HAP-1 (cell line): ENCODE measurements around the gene SEPTIN7.
A peak's percentile ranks its signal among the peaks of the same experiment; 100 is the strongest.

Experiments
- DNase-seq, 2 experiments: peaks; one replicate each; pipeline ENCODE4 v3.0.0-alpha.2; 2016 to 2020; ENCODE audit warnings: low spot score in 2 of 2
- H3K27me3 ChIP-seq: fragments of 250-450 bp; sonication (Bioruptor Pico); 2 replicates; pipeline ENCODE4 v1.5.1; 2020; ENCODE audit warnings: low read depth, mild to moderate bottlenecking, moderate library complexity
- H3K36me3 ChIP-seq: fragments of 250-450 bp; sonication (Bioruptor Pico); replicated peaks from 2 replicates; pipeline ENCODE4 v1.5.1; 2020; ENCODE audit warnings: mild to moderate bottlenecking
- H3K4me1 ChIP-seq: fragments of 250-450 bp; sonication (Bioruptor Pico); 2 replicates; pipeline ENCODE4 v1.5.1; 2020; ENCODE audit warnings: mild to moderate bottlenecking
- H3K4me3 ChIP-seq: fragments of 250-450 bp; sonication (Bioruptor Pico); 2 replicates; pipeline ENCODE4 v1.5.1; 2020; ENCODE audit warnings: mild to moderate bottlenecking, moderate library complexity
- H3K9me3 ChIP-seq: fragments of 250-450 bp; sonication (Bioruptor Pico); 2 replicates; pipeline ENCODE4 v1.5.1; 2020; ENCODE audit warnings: mild to moderate bottlenecking, moderate library complexity
- in situ Hi-C: fragments of 300-500 bp; cut with MboI; formaldehyde crosslinking; loops from 3 replicates; pipeline ENCODE4 v1.14.3; 2020; ENCODE audit warnings: low sequenced_read_pairs, inconsistent platforms, mixed read lengths

SEPTIN7 gene

DNA sequence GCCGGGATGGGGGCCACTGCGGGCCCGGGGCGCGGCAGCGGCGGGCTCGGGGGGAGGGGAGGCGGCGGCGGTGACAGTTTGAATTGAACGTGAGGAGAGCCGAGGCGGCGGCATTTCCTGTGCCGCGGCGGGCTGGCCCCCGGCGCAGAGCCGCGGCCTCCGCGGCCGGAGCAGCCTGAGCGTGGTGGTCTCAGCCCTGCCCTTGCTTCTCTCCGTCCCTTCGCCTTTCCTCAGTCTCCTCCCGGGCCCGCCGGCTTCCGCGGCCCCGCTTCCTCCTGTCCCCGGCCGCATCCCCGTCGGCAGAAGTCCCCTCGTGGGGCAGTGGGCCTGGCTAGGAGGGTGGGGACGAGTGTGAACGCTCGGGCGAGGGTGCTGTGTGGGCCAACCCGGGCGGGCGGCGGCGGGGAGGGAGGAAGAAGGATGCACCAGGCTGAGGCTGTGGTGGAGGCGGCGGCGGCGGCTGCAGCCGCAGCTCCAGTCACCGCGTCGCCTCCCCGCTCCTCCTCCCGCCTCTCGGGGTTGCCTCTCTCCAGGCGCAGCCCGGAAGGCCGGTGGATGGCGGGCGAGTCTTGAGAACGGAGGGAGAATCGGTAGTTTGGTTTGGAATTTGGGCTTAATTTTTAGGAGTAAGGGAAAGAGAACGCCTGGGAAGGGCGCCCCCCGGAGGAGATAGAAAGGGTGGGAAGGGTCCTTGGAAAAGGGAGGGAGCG is 690 bp downstream of the SEPTIN7 start:
- H3K9me3 ChIP-seq: no peaks in the 10 kb centered on the region
- H3K4me1 ChIP-seq: peaks cover 23% of the 10 kb centered on the region
- DNase-seq: peak; percentile 70 to 79
- H3K36me3 ChIP-seq: no peaks in the 10 kb centered on the region
- in situ Hi-C loops: no loop called here
- H3K27me3 ChIP-seq: no peaks in the 10 kb centered on the region
- H3K4me3 ChIP-seq: peak overlapping the region; percentile 86

- DNase-seq: no peak
- H3K27me3 ChIP-seq: no peaks in the 10 kb centered on the region
- peaks cover 23% of the 10 kb centered on the region for H3K4me1 ChIP-seq
- H3K4me3 ChIP-seq: peak overlapping the region; percentile 86
- in situ Hi-C loops: no loop called here
- H3K9me3 ChIP-seq: no peaks in the 10 kb centered on the region
- H3K36me3 ChIP-seq: no peaks in the 10 kb centered on the region
Observed at GRCh38 chr7:35802102-35802466, 1.2 kb downstream of the SEPTIN7 start.

DNA sequence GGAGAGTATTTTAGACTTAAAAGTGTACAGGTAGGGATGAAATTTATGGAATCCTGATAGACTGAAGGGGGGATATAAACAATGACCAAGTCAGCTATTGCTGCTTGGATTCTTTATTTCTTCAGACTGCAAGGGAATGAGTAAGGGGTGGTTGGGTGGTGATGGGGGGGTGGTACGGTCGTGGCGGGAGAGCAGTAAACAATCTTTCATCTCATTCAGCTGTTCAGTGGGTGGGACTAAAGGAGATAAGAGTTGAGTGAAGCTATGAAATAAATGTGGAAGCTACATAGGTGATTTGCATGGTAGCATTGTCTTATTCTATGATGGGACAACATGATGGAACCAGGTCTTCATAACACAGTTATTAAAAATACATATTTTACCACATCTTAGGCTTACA is 1.8 kb downstream of the SEPTIN7 start:
- Histone ChIP-seq H3K4me3 (peak overlapping the region; percentile 86), H3K4me1 (peaks cover 23% of the 10 kb centered on the region), H3K36me3 (no peaks in the 10 kb centered on the region), H3K9me3 (no peaks in the 10 kb centered on the region), H3K27me3 (no peaks in the 10 kb centered on the region)
- in situ Hi-C loops: no loop called here
- peak in 1 of 2 experiments; percentile 26 for DNase-seq

GRCh38 chr7:35804231-35804970 is 3.5 kb downstream of the SEPTIN7 start:
- in situ Hi-C loops: no loop called here
- DNase-seq: no peak
- Histone ChIP-seq H3K4me3 (no peak overlapping the region), H3K9me3 (no peaks in the 10 kb centered on the region), H3K36me3 (no peaks in the 10 kb centered on the region), H3K27me3 (no peaks in the 10 kb centered on the region), H3K4me1 (peaks cover 18% of the 10 kb centered on the region)

DNA sequence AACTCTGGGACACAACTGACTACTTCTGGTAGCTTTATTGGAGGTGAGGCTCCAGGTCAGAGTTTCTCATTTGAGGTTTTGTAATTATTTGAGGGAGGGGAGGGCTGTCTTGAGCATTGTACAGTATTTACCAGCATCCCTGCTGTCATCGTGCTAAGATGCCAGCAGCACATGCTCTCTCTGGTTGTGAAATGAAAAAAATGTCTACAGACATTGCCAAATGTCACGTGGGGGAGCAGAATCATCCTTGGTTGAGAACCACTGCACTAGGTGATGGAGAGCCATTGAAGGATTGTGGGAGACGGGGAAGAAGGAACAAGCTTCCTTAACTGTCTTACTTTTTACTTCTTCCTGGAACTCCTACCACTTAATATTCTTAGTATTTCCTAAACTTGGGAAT is 5.0 kb downstream of the SEPTIN7 start:
- no peak for DNase-seq
- in situ Hi-C loops: no loop called here
- Histone ChIP-seq H3K36me3 (0 out of 2 replicates have a peak, but pooled peaks cover 2% of the 10 kb centered on the region), H3K27me3 (no peaks in the 10 kb centered on the region), H3K9me3 (no peaks in the 10 kb centered on the region), H3K4me1 (peaks cover 18% of the 10 kb centered on the region), H3K4me3 (no peak overlapping the region)

- no peak overlapping the region for H3K4me3 ChIP-seq
- H3K36me3 ChIP-seq: no peaks in the 10 kb centered on the region
- in situ Hi-C loops: no loop called here
- no peaks in the 10 kb centered on the region for H3K27me3 ChIP-seq
- H3K4me1 ChIP-seq: no peaks in the 10 kb centered on the region
- H3K9me3 ChIP-seq: 0 out of 2 replicates have a peak, but pooled peaks cover 3% of the 10 kb centered on the region
- DNase-seq: no peak
Observed at GRCh38 chr7:35816514-35816913, 15.7 kb downstream of the SEPTIN7 start.

- Histone ChIP-seq H3K4me3 (no peak overlapping the region), H3K9me3 (0 out of 2 replicates have a peak, but pooled peaks cover 3% of the 10 kb centered on the region), H3K27me3 (no peaks in the 10 kb centered on the region), H3K36me3 (no peaks in the 10 kb centered on the region), H3K4me1 (no peaks in the 10 kb centered on the region)
- in situ Hi-C loops: no loop called here
- no peak for DNase-seq
Observed at GRCh38 chr7:35817181-35817580, 16.3 kb downstream of the SEPTIN7 start.

DNA sequence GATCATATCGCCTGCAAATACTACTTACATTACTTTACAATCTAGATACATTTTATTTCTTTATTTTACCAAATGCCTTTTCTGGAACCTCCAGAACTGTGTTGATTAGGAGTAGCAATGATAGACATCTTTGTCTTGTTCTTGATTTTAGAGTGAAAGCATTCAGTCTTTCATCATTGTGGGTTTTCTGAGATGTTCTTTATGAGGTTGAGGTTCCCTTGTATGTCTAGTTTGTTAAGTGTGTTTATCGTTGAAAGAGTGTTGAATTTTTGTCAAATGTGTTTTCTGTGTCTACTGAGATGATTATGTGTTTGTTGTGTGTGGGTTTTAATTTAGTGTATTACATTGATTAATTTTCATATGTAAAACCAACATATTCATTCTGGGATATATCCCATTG is 17.1 kb downstream of the SEPTIN7 start:
- Histone ChIP-seq H3K4me3 (no peak overlapping the region), H3K36me3 (no peaks in the 10 kb centered on the region), H3K27me3 (no peaks in the 10 kb centered on the region), H3K9me3 (0 out of 2 replicates have a peak, but pooled peaks cover 3% of the 10 kb centered on the region), H3K4me1 (no peaks in the 10 kb centered on the region)
- DNase-seq: no peak
- in situ Hi-C loops: no loop called here

- DNase-seq: no peak
- Histone ChIP-seq H3K4me1 (no peaks in the 10 kb centered on the region), H3K4me3 (no peak overlapping the region), H3K36me3 (no peaks in the 10 kb centered on the region), H3K27me3 (no peaks in the 10 kb centered on the region), H3K9me3 (0 out of 2 replicates have a peak, but pooled peaks cover 3% of the 10 kb centered on the region)
- in situ Hi-C loops: no loop called here
Observed at GRCh38 chr7:35818513-35818912, 17.7 kb downstream of the SEPTIN7 start.

DNA sequence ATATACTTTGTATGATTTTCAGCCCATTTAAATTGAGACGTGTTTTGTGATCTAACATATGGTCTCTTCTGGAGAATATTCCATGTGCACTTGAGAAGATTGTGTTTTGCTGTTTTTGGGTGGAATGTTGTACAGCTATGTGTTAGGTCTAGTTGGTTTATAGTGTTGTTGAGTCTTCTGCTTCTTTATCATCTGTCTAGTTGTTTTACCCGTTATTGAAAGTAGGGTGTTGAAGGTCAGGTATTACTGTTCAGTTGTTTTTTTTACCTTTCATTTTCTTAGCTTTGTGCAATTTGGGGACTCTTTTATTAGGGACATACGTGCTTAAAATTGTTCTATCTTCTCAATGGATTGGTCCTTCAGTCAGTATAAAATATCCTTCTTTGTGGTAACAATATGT is 18.5 kb downstream of the SEPTIN7 start:
- no peak for DNase-seq
- in situ Hi-C loops: no loop called here
- 0 out of 2 replicates have a peak, but pooled peaks cover 3% of the 10 kb centered on the region for H3K9me3 ChIP-seq

DNA sequence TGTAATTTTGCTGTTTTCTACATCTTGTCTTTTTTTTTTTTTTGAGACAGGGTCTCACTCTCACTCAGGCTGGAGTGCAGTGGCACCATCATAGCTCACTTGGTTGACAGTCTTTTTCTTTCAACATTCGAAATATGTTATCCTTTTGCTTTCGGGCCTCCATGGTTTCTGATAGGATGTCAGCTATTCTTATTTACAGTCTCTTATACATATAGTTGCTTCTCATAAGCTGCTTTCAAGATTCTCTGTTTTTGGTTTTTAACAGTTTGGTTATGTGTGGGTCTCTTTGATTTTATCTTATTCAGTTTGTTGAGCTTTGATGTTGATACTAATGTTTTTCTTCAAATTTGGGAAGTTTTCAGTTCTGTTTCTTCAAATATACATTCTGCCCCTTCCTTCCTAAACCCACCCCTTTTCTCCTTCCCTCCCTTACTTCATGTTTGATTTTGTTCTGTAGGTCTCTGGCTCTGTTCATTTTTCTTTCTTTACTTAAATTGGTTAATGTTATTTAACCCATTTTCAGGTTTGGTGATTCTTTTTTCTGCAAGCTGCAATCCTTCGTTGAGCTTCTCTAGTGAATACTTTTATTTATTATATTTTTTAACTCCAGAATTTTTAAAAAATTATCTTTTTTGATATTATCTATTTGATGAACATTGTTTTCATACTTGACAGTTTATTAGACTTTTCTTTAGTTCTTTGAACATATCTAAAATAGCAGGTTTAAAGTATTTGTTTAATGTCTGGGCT is 19.3 kb downstream of the SEPTIN7 start:
- Histone ChIP-seq H3K36me3 (no peaks in the 10 kb centered on the region), H3K9me3 (0 out of 2 replicates have a peak, but pooled peaks cover 3% of the 10 kb centered on the region), H3K4me1 (no peaks in the 10 kb centered on the region), H3K4me3 (no peak overlapping the region), H3K27me3 (no peaks in the 10 kb centered on the region)
- in situ Hi-C loops: no loop called here
- DNase-seq: no peak

More for the DNA sequence above, 18.5 kb downstream of the SEPTIN7 start:
- H3K27me3 ChIP-seq: no peaks in the 10 kb centered on the region
- H3K4me1 ChIP-seq: no peaks in the 10 kb centered on the region
- no peaks in the 10 kb centered on the region for H3K36me3 ChIP-seq
- no peak overlapping the region for H3K4me3 ChIP-seq

DNA sequence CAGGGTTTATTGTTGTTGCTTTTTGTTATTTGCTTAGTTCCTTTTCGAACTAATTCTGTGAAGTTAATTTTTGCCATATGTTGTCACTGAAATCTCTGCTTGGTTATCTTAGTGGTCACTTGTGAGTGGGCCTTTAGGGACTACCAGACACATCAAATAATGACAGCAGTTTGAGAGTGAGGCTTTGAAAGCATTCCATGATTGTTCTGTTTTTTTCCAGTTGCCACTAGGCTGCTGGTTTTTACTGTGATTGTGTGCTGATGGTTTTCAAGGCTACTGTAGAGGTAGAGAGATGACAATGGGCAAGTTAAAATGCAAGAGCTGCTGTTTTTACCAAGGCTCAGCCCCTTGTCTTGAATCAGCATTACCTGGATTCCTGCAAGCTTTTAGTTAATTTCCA is 20.0 kb downstream of the SEPTIN7 start:
- in situ Hi-C loops: no loop called here
- Histone ChIP-seq H3K4me1 (0 out of 2 replicates have a peak, but pooled peaks cover under 1% of the 10 kb centered on the region), H3K36me3 (no peaks in the 10 kb centered on the region), H3K27me3 (no peaks in the 10 kb centered on the region), H3K9me3 (no peaks in the 10 kb centered on the region), H3K4me3 (no peak overlapping the region)
- DNase-seq: no peak

DNA sequence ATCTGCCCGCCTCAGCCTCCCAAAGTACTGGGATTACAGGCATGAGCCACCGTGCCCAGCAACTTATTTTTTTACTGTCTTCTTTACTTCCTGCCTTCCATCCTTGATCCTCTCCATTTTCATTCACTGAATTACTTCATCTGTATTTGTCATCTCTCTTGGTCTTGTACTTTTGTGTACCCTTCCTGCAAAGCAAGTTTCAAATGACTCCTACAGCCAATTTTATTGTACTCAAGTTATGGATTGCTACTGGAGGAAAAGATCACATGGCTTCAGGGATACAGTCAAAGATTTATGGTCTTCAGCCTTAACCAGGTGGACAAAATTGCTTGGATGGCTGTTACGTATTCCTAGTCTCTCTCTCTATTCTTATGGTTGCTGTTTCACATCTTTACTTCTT is 22.6 kb downstream of the SEPTIN7 start:
- in situ Hi-C loops: no loop called here
- H3K27me3 ChIP-seq: no peaks in the 10 kb centered on the region
- no peak for DNase-seq
- H3K9me3 ChIP-seq: no peaks in the 10 kb centered on the region
- H3K4me1 ChIP-seq: 0 out of 2 replicates have a peak, but pooled peaks cover 2% of the 10 kb centered on the region
- H3K36me3 ChIP-seq: no peaks in the 10 kb centered on the region
- no peak overlapping the region for H3K4me3 ChIP-seq

- Histone ChIP-seq H3K36me3 (no peaks in the 10 kb centered on the region), H3K9me3 (no peaks in the 10 kb centered on the region), H3K4me3 (no peak overlapping the region), H3K27me3 (no peaks in the 10 kb centered on the region), H3K4me1 (peaks cover 10% of the 10 kb centered on the region)
- in situ Hi-C loops: no loop called here
- no peak for DNase-seq
Observed at GRCh38 chr7:35825974-35826373, 25.1 kb downstream of the SEPTIN7 start.
